HG03342 (cell line): ENCODE measurements around the gene KLHL11.
"Not testable (repeated sequence)": the region's sequence is repeated elsewhere in the genome, so short reads cannot be mapped to it uniquely, and the experiment has no call there.

Experiments used
- ATAC-seq: cut with Tn5 transposase; IDR thresholded peaks from one replicate; pipeline ENCODE4 v1.9.1; 2021; ENCODE audit warnings: mild to moderate bottlenecking, moderate library complexity; ENCODE audit not compliant: unreplicated experiment

KLHL11 gene

DNA sequence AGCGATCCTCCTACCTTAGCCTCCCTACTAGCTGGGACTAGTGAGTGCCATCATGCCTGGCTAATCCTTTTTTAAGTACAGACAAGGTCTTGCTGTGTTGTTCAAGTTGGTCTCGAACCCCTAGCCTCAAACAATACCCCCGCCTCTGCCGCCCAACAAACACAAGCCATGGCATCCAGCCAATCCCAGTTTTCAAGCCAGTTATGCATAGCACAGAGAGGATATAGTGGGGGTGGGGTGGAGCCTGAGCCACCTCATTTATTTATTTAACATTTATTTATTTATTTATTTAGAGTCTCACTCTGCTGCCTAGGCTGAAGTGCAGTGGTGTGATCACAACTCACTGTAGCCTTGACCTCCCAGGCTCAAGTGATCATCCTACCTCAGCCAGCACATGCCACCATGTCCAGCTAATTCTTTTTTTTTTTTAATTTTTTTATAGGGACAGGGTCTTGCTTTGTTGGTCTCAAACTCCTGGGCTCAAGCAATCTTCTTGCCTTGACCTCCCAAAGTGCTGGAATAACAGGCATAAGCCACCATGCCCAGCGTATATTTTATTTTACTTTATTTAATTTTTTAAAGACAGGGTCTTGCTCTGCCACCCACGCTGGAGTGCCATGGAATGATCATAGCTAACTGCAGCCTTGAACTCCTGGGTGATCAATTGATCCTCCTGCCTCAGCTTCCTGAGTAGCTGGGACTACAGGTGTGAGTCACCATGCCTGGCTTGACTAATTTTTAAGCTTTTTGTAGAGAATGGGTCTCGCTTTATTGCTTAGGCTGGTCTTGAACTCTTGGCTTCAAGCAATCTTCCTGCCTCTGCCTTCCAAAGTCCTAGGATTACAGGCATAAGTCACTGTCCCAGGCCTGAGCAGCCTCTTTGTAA is 26.2 kb upstream of the KLHL11 start:
- no peak for ATAC-seq

DNA sequence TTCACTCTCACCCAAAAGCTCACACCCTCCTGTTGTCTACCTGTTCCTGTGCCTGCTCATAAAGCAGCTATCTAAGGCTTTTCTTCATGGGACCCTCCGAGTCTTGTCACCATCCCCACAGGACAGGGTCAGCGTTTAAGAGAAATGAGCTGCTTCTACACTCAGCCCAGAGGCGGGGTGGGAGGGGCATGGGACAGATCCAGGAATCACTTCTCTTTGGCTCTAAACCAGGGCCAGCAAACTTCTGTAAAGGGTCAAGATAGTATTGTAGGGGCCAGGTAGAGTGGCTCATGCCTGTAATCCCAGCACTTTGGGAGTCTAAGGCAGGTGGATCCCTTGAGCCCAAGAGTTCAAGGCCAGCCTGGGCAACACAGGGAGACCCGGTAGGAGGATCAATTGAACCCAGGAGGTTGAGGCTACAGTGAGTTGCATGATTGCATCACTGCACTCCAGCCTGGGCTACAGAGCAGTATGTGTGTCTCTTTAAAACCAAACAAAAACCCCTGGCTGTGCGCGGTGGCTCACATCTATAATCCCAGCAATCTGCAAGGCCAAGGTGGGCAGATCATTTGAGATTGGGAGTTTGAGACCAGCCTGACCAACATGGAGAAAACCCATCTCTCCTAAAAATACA is 23.2 kb upstream of the KLHL11 start:
- ATAC-seq, result no peak

DNA sequence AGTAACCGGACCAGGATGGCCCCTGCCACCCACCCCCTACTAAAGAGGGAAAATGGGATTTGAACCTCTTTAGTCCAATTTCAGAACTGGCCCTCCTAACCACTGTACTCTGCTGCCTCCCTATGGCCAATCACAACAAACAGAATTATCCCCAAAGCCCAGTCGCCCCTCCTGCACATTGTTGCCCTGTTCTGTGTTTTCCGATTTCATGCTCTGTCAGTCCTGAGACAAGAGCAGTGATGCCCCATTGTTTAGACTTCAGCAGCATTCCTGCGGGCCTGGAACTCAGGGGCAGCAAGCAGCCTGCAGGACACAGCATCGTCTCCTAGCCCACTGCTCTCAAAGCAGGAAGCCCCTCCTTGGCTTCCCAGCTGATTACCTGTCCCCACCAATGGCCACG is 20.5 kb upstream of the KLHL11 start:
- no peak for ATAC-seq

- no peak for ATAC-seq
Observed at GRCh38 chr17:41882756-41883155, 17.5 kb upstream of the KLHL11 start.

DNA sequence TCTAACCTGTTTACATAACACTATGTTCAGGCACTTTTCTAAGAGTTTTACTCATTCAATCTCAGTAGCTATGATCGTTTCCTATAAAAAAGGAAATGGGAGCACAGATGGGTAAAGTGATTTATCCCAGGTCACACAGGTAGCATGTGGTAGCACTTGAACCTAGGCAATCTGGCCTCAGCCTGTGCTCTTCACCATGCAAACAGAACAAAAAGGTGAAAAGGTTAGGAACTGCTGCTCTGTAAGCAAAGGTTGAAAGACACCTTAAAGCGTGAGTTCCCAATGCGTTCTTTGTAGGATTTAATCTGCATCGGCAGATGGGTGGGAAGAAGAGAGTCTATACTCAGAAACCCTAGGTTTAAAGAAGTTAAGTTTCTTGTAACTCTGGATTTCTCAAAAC is 14.9 kb upstream of the KLHL11 start:
- ATAC-seq, result no peak

GRCh38 chr17:41874293-41874670 is 9.1 kb upstream of the KLHL11 start:
- not testable (repeated sequence) for ATAC-seq

DNA sequence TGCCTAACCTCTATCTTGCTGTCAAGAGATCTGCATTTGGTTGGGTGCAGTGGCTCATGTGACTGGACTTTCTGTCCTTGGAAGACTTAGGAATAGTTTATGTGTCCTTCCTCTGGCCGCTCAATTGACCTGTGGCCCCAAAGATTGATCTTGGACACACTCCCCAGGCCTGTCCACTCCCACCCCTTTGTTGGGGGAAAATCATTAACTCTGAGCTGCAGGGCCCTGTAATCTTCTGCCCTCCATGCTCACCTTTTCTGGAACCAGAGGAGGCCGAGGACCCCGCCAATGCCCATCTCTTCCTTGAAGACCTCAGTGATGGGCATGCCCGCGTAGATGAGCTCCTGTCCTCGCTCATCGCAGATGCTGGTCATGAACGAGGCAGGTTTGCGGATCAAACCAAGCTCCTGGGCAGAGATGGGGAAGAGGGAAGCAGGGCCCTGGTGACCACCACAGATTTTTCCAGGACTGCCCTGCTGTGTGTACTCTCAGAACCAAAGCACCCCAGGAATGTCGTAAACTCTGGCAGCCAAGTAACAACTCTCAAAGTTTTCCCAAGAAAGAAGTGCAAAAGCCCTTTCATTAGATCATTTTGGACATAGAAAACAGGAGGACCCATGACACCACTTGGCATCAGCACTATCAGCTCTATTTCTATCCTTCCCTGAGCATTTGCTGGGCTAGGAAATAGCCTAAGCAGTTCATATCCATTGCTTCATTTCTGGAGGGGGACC is 8.5 kb upstream of the KLHL11 start:
- ATAC-seq, result no peak

DNA sequence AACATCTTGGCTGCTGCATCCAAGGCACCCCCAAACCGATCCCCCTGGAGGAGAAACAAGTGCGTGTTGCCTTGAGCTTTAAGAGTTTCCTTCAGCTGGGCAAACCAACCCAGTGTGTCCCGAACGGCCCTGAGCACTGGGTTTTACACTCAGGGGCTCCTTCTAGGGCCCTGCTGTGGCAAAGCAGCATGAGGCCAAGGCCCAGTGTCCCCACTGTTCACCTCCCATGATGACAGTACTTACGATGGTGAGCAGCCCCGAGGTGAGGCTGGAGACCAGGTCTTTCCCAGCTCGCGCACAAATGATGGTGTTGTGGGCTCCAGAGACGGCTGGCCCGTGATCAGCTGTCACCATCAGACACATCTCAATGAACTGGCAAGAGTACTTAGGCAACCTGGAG is 6.6 kb upstream of the KLHL11 start:
- no peak for ATAC-seq

- no peak for ATAC-seq
Observed at GRCh38 chr17:41870627-41871026, 5.4 kb upstream of the KLHL11 start.

- ATAC-seq, result no peak
Observed at GRCh38 chr17:41870097-41870496, 4.9 kb upstream of the KLHL11 start.

DNA sequence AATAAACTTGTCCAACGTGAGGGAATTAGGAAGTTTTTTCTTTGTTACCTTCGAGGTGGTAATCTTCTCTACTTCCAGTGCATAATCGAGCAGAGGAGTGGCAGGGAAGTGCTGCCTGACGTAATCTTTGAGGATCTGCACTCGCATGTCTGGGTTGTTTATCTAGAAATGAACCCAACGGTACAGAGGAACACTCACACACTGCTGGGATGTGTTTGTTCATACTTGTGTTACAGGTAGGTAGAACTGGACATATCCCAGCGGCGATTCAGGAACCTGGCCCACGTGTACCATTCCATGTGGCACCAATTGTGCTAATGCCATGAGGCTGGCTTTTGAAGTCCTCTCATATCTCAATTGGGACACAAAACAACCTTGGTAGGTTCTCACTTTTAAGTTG is 4.2 kb upstream of the KLHL11 start:
- no peak for ATAC-seq

DNA sequence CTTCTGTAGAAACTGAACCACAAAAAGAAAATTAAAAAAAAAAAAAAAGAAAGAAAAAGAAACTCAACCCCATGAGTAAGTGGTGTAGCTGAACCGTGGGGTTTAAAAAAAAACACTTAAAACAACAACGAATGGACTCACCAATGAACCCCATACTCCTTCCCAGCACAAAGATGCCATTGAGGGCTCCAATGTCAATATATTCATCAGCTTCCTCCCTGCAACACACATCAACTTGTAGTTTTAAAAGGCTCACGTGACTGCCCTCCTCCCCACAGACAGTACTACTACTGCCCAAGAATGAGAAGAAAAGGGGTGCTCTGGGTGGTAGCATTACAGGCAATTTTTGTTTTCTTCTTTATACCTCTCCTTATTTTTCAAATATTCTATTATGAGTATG is 3.3 kb upstream of the KLHL11 start:
- ATAC-seq, result no peak

DNA sequence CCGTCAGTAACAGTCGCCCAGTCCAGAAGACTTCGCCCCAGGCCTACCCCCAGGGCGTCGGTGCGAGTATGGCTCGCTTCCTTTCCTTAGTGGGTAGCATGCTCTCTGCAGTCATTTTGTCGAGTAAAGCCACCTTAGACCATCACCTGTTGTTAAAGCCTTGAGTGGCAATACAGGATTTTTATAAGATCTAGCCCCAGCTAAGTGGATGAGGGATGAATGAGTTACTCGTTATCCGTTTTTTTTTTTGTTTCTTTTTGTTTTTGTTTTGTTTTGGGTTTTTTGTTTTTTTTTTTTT is 322 bp upstream of the KLHL11 start:
- no peak for ATAC-seq

- ATAC-seq, result no peak
Observed at GRCh38 chr17:41864498-41864835, 756 bp downstream of the KLHL11 start.

- ATAC-seq, result no peak
Observed at GRCh38 chr17:41863074-41863848, 2.0 kb downstream of the KLHL11 start.

DNA sequence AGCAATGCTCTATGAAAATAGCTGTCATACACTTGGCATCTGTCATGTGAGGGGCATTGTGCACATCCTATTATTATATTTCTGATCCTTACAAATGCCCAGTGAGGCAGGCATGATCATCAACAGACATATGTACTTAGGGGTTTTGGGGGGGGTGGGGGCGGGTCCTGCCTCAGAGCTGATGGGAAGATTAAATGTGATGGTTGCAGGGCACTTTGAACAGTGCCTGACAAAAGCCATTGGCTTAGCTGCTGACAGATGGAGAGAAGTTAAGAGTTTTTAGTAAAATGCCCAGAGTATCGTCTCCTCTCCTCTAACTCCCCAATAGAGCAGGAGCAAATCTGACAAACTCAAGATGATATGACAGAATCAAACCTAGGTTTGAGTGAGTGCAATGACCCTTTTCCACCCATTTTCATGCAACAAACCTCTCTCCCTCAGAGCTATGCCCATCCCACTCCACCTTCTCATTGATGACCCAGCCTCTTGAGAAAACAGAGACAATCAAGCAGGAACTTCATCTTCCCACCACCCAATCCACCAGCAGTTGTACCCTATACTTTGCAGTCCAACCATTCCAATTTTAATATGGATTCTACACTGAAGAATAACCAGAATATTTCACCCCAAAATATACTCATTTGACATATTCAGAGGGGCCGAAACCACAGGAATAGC is 4.8 kb downstream of the KLHL11 start:
- ATAC-seq, result no peak

- not testable (repeated sequence) for ATAC-seq
Observed at GRCh38 chr17:41851382-41851781, 13.8 kb downstream of the KLHL11 start.

- no peak for ATAC-seq
Observed at GRCh38 chr17:41849251-41849990, 15.8 kb downstream of the KLHL11 start.

DNA sequence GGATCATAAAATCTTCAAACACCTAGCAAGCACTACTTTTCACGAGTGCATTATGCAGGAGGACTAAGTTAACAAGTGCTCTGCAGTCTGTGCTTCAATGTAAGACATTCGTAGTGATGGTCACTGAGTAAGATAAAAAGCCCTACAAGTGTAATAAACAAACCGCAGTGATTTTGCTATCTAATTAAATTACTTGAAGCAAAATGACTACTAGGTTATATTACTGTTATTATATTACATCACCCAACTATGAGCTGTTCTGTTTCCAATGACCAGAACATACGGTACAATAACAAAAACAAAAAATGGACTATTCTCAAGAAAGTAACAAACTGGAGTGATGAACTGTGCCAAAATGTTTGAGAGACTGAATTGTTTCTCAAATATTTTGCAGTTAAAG is 16.4 kb downstream of the KLHL11 start:
- ATAC-seq, result no peak

GRCh38 chr17:41844971-41845370 is 20.3 kb downstream of the KLHL11 start:
- ATAC-seq, result no peak
